Ovary (tissue), 3 donors: ENCODE data around the gene B4GALT3.

Experiments
- CTCF ChIP-seq, 3 donors: fragments of 450-650 bp in 2 of 3; fragments of 200-600 bp in 1 of 3; IDR thresholded peaks; one replicate each; pipeline versions ENCODE4 v1.5.1 to v1.8.0; 2016 to 2022; ENCODE audit warnings: antibody characterized with exemption in 3 of 3, mild to moderate bottlenecking in 1 of 3
- POLR2A ChIP-seq: fragments of 450-650 bp; IDR thresholded peaks from one replicate; pipeline ENCODE4 v1.6.1; 2017; ENCODE audit warnings: antibody characterized with exemption, mild to moderate bottlenecking, moderate library complexity
- donor health status: DM: no; HTN: no; CAD: no.

DNA sequence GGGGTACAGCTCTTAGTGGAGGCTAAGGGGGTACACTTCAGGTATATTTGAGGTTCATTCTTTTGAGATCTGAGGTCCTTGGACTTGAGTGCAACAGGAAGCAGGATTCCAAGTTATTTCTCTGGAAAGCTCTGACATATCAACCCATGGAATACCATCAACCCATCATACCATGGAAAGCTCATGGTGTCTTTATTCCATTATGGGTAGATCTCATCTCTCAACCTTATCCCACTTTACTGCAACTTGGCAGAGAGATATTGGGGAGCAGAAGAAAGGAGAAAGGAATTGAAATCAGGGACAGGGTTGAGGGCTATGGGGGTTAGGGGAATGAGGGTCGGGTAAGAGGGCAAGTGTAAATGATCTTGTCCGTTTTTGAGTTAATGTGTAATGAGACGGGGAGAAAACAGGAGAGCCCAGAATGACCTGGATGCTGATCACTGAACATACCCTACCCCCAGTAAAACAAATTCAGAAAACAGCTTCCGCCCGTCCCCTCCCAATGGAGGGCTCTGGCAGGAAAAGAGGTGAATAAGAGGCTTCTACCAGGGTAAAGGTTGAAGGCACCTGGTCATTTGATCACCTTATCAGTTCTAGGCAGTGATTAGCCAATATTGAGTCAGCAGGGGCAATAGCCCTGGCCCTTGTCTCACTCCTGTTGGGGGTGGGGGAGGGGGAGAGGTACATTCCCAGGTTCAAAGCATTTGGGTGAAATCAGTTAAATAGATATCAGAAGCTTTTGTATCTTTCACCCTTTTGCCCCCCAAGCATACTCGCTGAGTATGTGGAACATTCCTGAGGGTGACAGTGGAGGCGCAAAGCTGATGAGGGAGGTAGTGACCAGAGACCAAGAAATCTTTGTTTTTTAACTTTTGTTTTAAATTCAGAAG lies 46.7 kb upstream of the B4GALT3 start:
- TF ChIP-seq CTCF (IDR thresholded peaks at IDR 0.05) (no peak), POLR2A (no peak)
